CD4-positive, alpha-beta T cell (primary cell): ENCODE measurements around the gene MYOCD. TPM values are rescaled to one million over a fixed set of nuclear protein-coding genes. Genes with fewer than 3 reads are reported as not detected.

Experiments used
- ATAC-seq: fragments of 200-7000 bp; cut with Tn5 transposase; one replicate; pipeline ENCODE4 v1.10.0; 2022; ENCODE audit warnings: mild to moderate bottlenecking; ENCODE audit not compliant: poor library complexity
- CTCF ChIA-PET: fragments of 350-600 bp; sonication (Branson Sonifier 250); formaldehyde crosslinking; loops from one replicate; lab custom pipeline; 2021; ENCODE audit warnings: antibody characterized with exemption, inconsistent platforms; lab: Charles Lee
- POLR2A ChIA-PET: fragments of 350-600 bp; sonication (Branson Sonifier 250); formaldehyde crosslinking; loops from one replicate; lab custom pipeline; 2021; ENCODE audit warnings: antibody characterized with exemption, inconsistent platforms; lab: Charles Lee
- DNase-seq, 14 experiments: peaks; one replicate each; pipeline ENCODE4 v3.0.0-alpha.2; 2013 to 2020; ENCODE audit warnings: mixed read lengths in 2 of 14
- H3K27ac ChIP-seq, 2 donors: one replicate each; pipeline versions ENCODE4 v1.5.1 to v1.7.0; 2013; ENCODE audit warnings: low read length in 2 of 2, low read depth in 1 of 2, mild to moderate bottlenecking in 1 of 2
- H3K27me3 ChIP-seq, 2 experiments: 1 replicate in 1 of 2; 2 replicates in 1 of 2; pipeline versions ENCODE4 v1.6.1 to v1.7.0; 2013; ENCODE audit warnings: low read length in 2 of 2, control low read depth in 1 of 2, mild to moderate bottlenecking in 1 of 2, moderate library complexity in 1 of 2; ENCODE audit not compliant: insufficient read depth in 2 of 2, control insufficient read depth in 1 of 2
- H3K36me3 ChIP-seq: one replicate; pipeline ENCODE4 v1.6.1; 2013; ENCODE audit warnings: low read length, control low read depth; ENCODE audit not compliant: insufficient read depth
- H3K4me1 ChIP-seq: one replicate; pipeline ENCODE4 v1.6.1; 2013; ENCODE audit warnings: low read length, control low read depth; ENCODE audit not compliant: insufficient read depth
- H3K4me3 ChIP-seq: one replicate; pipeline ENCODE4 v1.5.1; 2013; ENCODE audit warnings: mild to moderate bottlenecking, low read length, moderate library complexity
- H3K9me3 ChIP-seq, 2 experiments: 1 replicate in 1 of 2; 2 replicates in 1 of 2; pipeline versions ENCODE4 v1.6.1 to v1.7.0; 2013; ENCODE audit warnings: low read length in 2 of 2, mild to moderate bottlenecking in 2 of 2, control low read depth in 1 of 2, moderate library complexity in 1 of 2; ENCODE audit not compliant: control insufficient read depth in 1 of 2, insufficient read depth in 1 of 2
- H3K27ac Mint-ChIP-seq: one replicate; pipeline ENCODE4 v1.8.0; 2020; ENCODE audit warnings: mixed read lengths
- H3K27me3 Mint-ChIP-seq: one replicate; pipeline ENCODE4 v1.8.0; 2021; ENCODE audit warnings: mixed read lengths
- H3K36me3 Mint-ChIP-seq: one replicate; pipeline ENCODE4 v1.8.0; 2021; ENCODE audit warnings: low read depth, mixed read lengths
- H3K4me1 Mint-ChIP-seq: one replicate; pipeline ENCODE4 v1.8.0; 2021; ENCODE audit warnings: low read depth, mixed read lengths
- H3K4me3 Mint-ChIP-seq: one replicate; pipeline ENCODE4 v1.8.0; 2020; ENCODE audit warnings: mild to moderate bottlenecking, mixed read lengths
- H3K9me3 Mint-ChIP-seq: one replicate; pipeline ENCODE4 v1.8.0; 2020; ENCODE audit warnings: mixed read lengths
- intact Hi-C, 2 experiments: fragments of 100-400 bp; cut with DNase I in 1 of 2; cut with micrococcal nuclease in 1 of 2; formaldehyde crosslinking; loops; one replicate each; pipeline versions ENCODE4 v1.15.1 to v1.9.0; 2023 to 2025; cut with DNase I, micrococcal nuclease
- total RNA-seq, 174 experiments: library from RNA in 2 of 174; stranded (reverse) in 2 of 174; gene quantifications; one replicate each; pipeline ENCODE4 v1.2.3 and lab custom pipeline; 2021 to 2026
- TF ChIP-seq, protein P1 (sequence below): fragments of 200-600 bp; IDR thresholded peaks from one replicate; pipeline ENCODE4 v1.8.0; 2022; ENCODE audit warnings: antibody characterized with exemption, mild to moderate bottlenecking

The MYOCD gene
- total RNA-seq, 2 experiments from 2014 or later: not detected

DNA sequence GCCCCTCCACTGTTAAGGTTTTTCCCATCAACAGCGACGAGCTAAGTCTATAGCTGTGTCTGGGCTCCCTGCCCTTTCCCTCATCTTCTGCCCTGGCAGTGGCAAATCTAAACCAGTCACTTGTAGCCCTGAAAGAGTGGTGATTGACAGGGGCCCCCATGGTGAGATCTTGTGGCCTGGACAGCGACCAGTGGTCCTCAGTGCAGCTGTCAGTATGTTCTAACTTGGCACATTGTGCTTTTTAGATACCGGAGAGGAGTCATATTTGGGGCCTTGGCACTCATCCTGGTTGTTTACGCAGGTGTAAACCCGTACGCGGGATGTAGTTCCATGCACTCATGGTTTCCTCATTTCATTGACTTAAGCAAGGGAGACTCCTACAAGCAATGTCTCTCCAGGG lies 66.1 kb downstream of the MYOCD start:
- no peak overlapping the region for H3K4me3 Mint-ChIP-seq

DNA sequence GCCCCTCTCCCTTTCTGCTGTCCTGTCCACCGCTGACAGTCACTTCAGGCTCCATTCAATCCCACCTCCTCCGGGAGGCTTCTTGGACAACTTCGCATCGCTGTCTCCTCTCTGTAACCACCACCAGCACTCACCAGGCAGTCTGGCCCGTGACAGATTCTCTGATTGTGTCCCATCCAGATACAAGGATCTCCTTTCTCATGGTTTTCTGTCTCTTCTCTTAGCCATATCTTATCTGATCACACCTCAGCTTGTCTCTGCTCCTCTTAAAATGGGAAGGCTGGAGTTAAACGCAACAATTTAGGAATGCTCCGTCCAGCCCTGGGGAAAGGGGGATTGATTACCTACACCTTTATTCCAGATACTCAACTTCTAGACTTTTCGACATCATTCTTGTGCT lies 66.7 kb downstream of the MYOCD start:
- intact Hi-C loops: no loop called here
- H3K9me3 ChIP-seq: peaks cover 0 to 14% of the 10 kb centered on the region in 2 experiments
- no peaks in the 10 kb centered on the region for H3K36me3 ChIP-seq
- no peak overlapping the region for H3K27ac ChIP-seq
- TF ChIP-seq, protein P1, sequence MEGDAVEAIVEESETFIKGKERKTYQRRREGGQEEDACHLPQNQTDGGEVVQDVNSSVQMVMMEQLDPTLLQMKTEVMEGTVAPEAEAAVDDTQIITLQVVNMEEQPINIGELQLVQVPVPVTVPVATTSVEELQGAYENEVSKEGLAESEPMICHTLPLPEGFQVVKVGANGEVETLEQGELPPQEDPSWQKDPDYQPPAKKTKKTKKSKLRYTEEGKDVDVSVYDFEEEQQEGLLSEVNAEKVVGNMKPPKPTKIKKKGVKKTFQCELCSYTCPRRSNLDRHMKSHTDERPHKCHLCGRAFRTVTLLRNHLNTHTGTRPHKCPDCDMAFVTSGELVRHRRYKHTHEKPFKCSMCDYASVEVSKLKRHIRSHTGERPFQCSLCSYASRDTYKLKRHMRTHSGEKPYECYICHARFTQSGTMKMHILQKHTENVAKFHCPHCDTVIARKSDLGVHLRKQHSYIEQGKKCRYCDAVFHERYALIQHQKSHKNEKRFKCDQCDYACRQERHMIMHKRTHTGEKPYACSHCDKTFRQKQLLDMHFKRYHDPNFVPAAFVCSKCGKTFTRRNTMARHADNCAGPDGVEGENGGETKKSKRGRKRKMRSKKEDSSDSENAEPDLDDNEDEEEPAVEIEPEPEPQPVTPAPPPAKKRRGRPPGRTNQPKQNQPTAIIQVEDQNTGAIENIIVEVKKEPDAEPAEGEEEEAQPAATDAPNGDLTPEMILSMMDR: no peak
- Mint-ChIP-seq H3K36me3 (no peaks in the 10 kb centered on the region), H3K9me3 (peaks cover 6% of the 10 kb centered on the region), H3K27me3 (no peaks in the 10 kb centered on the region), H3K27ac (no peak overlapping the region), H3K4me3 (no peak overlapping the region), H3K4me1 (no peaks in the 10 kb centered on the region)
- H3K4me3 ChIP-seq: no peak overlapping the region
- CTCF ChIA-PET: no interaction called here
- no peaks in the 10 kb centered on the region for H3K27me3 ChIP-seq
- POLR2A ChIA-PET: no interaction called here
- DNase-seq (no peak), ATAC-seq (no peak)
- no peaks in the 10 kb centered on the region for H3K4me1 ChIP-seq

More for the DNA sequence above, 66.1 kb downstream of the MYOCD start:
- H3K36me3 Mint-ChIP-seq: no peaks in the 10 kb centered on the region
- ATAC-seq: no peak
- Histone ChIP-seq H3K27me3 (no peaks in the 10 kb centered on the region), H3K4me3 (no peak overlapping the region), H3K27ac (no peak overlapping the region), H3K4me1 (no peaks in the 10 kb centered on the region), H3K36me3 (no peaks in the 10 kb centered on the region), H3K9me3 (peaks cover 0 to 14% of the 10 kb centered on the region in 2 experiments)
- POLR2A ChIA-PET: no interaction called here
- DNase-seq: no peak
- CTCF ChIA-PET: no interaction called here
- TF ChIP-seq, protein P1: no peak
- no peak overlapping the region for H3K27ac Mint-ChIP-seq
- intact Hi-C loops: no loop called here
- H3K9me3 Mint-ChIP-seq: peaks cover 6% of the 10 kb centered on the region
- H3K4me1 Mint-ChIP-seq: no peaks in the 10 kb centered on the region
- no peaks in the 10 kb centered on the region for H3K27me3 Mint-ChIP-seq

DNA sequence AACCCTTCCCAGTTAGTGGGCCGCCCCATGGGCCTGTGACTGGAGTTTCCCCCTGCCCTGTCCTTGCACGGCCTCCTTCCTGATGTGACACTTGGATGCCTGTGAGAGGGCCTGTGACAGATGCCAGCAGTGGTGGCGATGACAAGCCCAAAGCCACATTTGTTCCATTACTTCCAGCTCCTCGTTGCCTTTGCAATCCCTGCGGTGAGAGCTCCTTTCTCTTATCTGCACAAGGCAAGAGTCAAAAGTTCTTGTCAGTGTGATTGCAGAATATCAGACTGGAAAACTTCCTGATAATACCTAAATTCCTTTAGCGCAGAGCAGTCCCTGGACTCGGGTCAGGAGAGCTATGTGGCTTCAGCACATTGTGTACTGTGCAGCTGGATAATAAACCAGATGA lies 69.2 kb downstream of the MYOCD start:
- Mint-ChIP-seq H3K36me3 (no peaks in the 10 kb centered on the region), H3K27ac (no peak overlapping the region), H3K4me1 (no peaks in the 10 kb centered on the region), H3K27me3 (no peaks in the 10 kb centered on the region), H3K9me3 (peaks cover 6% of the 10 kb centered on the region), H3K4me3 (no peak overlapping the region)
- no peak for ATAC-seq
- H3K36me3 ChIP-seq: no peaks in the 10 kb centered on the region
- no peak overlapping the region for H3K27ac ChIP-seq
- H3K9me3 ChIP-seq: peaks cover 0 to 9% of the 10 kb centered on the region in 2 experiments
- CTCF ChIA-PET: no interaction called here
- POLR2A ChIA-PET: no interaction called here
- no peak for DNase-seq
- TF ChIP-seq, protein P1: no peak
- H3K4me1 ChIP-seq: no peaks in the 10 kb centered on the region
- H3K27me3 ChIP-seq: no peaks in the 10 kb centered on the region
- H3K4me3 ChIP-seq: no peak overlapping the region
- intact Hi-C loops: no loop called here
